Esophagus (tissue), 2 donors: ENCODE results near the gene FBXL20. TPM values are rescaled to one million over a fixed set of nuclear protein-coding genes. Genes with fewer than 3 reads are reported as not detected.
A peak's percentile ranks its signal among the peaks of the same experiment; 100 is the strongest.

Experiments
- H3K27ac ChIP-seq, 2 donors: one replicate each; pipeline ENCODE4 v1.5.1; 2013; ENCODE audit warnings: low read depth in 2 of 2, mild to moderate bottlenecking in 2 of 2, inconsistent platforms in 1 of 2, low read length in 1 of 2, moderate library complexity in 1 of 2
- H3K27me3 ChIP-seq, 2 donors: one replicate each; pipeline ENCODE4 v1.6.1; 2013; ENCODE audit warnings: low read length in 2 of 2, control low read depth in 1 of 2, mild to moderate bottlenecking in 1 of 2; ENCODE audit not compliant: insufficient read depth in 2 of 2, control insufficient read depth in 1 of 2
- H3K36me3 ChIP-seq, 2 donors: one replicate each; pipeline ENCODE4 v1.6.1; 2013; ENCODE audit warnings: low read length in 1 of 2; ENCODE audit not compliant: control insufficient read depth in 2 of 2, insufficient read depth in 2 of 2
- H3K4me1 ChIP-seq, 2 donors: one replicate each; pipeline ENCODE4 v1.6.1; 2013; ENCODE audit warnings: low read length in 1 of 2; ENCODE audit not compliant: control insufficient read depth in 2 of 2, insufficient read depth in 2 of 2
- H3K4me3 ChIP-seq, 2 donors: one replicate each; pipeline ENCODE4 v1.5.1; 2013; ENCODE audit warnings: low read length in 2 of 2, mild to moderate bottlenecking in 2 of 2, low read depth in 1 of 2, moderate library complexity in 1 of 2
- H3K9me3 ChIP-seq, 2 donors: one replicate each; pipeline ENCODE4 v1.6.1; 2013; ENCODE audit warnings: mild to moderate bottlenecking in 2 of 2, low read depth in 1 of 2, low read length in 1 of 2, moderate library complexity in 1 of 2; ENCODE audit not compliant: control insufficient read depth in 2 of 2, insufficient read depth in 1 of 2
- WGBS, 2 donors: extraction: QIAGEN DNeasy Blood & Tissue Kit; methylation state at CpG; one replicate each; pipeline ENCODE4 v1.1.7; 2013; 5-methylcytosine and 5-hydroxymethylcytosine counted together
- polyA plus RNA-seq, 2 donors: library from polyadenylated mRNA; stranded (reverse); fragments of 200-250 nt; gene quantifications; one replicate each; pipeline ENCODE4 v1.2.3, GENCODE V29; 2013
- donor health status: healthy with polysubstance abuse.
- donor health status: Bipolar disorder and iron deficiency.

The FBXL20 gene
- polyA plus RNA-seq, 2 donors = 2.3 to 3.8 TPM

DNA sequence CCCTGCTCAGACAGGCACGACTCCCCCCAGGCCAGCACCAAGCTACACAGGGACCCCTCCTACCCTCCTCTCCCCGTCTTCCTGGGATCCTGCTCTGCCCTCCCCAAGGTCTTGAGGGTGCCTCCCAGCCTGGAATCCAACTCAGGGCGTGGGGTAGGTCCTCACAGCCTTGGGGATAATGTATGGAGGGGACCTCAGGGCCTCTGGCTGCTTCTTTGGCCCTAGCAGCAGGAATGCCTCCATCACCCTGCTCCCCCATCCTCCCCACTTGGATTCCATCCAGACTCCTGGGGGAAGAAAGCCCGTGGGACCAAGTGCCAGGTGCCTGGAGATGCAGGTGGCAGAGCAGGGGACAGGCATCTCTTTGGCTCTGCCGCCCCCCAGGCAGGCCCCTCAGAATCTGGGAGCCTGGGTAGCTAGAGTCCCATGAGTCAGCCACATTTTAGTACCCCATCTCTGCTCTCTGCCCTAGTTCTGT lies 164.9 kb downstream of the FBXL20 start:
- Histone ChIP-seq H3K4me1 (peaks cover 0 to 5% of the 10 kb centered on the region in 2 donors), H3K4me3 (no peak overlapping the region), H3K27ac (no peak overlapping the region), H3K9me3 (no peaks in the 10 kb centered on the region), H3K27me3 (no peaks in the 10 kb centered on the region), H3K36me3 (no peaks in the 10 kb centered on the region)
- 38 to 41% methylated on average over 5 of the region's 5 CpGs for WGBS, 2 donors

DNA sequence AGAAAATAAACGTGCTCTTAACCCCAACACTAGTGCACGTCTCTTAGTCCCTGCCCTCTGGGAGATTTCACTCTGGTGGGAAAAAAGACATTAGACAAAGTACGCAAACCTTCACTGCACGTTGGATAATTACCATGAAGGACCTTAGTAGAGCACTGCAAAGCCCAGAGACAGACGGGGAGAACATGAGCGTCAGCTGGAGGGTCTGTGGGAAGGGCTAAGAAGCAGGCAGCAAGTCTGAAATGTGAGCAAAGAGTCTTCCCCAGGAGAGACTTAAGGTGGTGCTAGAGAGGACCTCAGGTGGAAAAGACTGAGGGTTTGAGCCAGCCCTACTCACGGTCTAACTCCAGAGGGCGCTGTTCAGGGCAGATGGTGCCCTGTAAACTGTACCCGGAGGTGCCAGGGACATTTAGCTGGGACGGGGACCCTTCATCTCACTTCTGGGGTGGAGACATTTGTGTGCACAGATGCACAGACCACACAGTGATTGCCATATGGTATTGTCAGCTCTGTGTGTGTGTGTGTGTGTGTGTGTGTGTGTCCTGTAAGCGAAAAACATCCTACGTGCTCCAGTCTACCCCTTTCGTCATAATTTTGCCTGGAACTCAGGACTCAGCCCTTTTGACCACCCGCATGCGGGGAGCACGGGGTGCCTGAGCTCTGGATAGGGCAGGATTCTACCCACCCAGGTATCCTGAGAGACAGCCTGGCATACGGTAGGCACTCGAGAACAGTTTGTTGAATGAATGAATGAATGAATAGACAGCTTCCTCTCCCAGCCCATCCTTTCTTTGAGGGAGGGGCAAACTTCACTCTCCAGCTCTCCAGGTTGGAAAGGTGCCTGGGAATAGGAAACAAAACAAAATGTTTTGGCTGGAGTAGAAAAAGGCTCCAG lies 165.6 kb downstream of the FBXL20 start:
- H3K9me3 ChIP-seq = no peaks in the 10 kb centered on the region
- peaks cover 0 to 5% of the 10 kb centered on the region in 2 donors for H3K4me1 ChIP-seq
- H3K4me3 ChIP-seq = no peak overlapping the region
- no peaks in the 10 kb centered on the region for H3K36me3 ChIP-seq
- 25 to 31% methylated on average over 18 of the region's 18 CpGs for WGBS, 2 donors
- no peaks in the 10 kb centered on the region for H3K27me3 ChIP-seq
- no peak overlapping the region for H3K27ac ChIP-seq

DNA sequence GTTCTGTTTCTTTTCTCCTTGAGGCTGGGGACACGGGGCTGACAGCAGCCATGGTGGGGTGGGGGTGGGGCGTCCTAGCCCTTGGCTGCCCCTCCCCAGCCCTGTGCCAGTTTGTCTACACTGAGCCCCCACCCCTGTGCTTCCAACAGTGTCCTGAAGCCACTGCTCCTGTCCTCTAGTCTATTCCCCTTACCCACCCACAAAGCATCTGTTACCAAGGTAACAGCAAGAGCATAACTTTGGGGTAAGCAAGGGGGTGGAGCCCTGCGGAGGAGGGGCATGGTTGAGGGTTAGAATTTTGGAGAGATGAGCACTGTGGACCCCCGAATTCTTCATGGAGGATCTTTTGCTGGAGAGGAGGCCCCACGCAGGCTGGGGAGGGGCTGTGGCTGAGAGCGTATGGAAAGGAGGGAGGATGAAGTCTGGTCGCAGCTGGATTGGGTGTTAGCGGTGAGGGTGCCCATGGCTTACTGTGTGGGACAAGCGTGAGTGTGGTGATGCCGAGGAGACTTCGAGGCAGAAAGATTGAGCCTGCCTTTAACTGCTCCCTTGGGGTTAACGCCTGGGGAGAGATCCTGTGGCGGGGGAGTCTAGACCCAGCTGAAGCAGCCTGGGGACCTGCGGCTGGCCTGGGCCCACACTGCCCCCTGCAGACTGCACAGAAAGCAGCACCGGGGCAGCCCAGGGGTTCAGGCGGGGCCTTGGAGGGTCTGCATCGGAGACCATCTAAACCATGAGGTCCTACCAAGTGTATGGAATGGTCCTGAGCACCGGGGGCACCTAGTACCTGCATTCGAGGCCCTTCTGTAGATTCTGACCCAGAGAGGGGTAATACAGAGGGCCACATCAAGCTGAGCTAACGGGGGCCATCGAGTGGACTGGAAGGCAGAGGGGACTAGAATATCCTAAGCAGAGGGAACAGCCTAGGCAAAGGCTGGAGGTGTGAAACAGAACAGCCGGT lies 169.6 kb downstream of the FBXL20 start:
- H3K27me3 ChIP-seq = no peaks in the 10 kb centered on the region
- peaks cover 0 to 2% of the 10 kb centered on the region in 2 donors for H3K4me1 ChIP-seq
- no peak overlapping the region for H3K4me3 ChIP-seq
- H3K9me3 ChIP-seq = no peaks in the 10 kb centered on the region
- 11 to 12% methylated on average over 22 of the region's 22 CpGs for WGBS, 2 donors
- no peak overlapping the region for H3K27ac ChIP-seq
- H3K36me3 ChIP-seq = no peaks in the 10 kb centered on the region

DNA sequence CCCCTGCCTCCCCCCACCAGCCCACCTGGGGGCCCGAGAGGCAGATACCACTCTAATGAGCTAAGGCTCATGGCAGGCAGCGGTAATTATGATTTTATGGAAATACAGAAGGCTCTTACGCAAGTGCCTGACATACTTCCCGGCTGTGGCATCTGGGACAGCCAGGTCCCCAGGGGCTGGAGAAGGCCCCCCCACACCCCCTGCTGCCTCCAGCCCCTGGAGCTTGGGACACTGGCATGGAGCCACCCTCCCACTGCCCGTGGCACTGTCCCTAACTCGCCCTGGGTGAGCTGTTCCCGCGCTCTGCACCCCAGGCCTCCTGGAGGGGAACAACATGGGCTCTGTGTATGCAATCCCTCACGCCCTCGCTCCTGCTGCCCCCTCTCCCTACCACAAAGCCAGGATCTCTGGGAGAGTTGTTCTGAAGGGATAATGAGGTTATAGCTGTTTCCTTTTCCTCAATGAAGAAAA lies 170.3 kb downstream of the FBXL20 start:
- Histone ChIP-seq H3K27ac (no peak overlapping the region), H3K4me3 (no peak overlapping the region)

DNA sequence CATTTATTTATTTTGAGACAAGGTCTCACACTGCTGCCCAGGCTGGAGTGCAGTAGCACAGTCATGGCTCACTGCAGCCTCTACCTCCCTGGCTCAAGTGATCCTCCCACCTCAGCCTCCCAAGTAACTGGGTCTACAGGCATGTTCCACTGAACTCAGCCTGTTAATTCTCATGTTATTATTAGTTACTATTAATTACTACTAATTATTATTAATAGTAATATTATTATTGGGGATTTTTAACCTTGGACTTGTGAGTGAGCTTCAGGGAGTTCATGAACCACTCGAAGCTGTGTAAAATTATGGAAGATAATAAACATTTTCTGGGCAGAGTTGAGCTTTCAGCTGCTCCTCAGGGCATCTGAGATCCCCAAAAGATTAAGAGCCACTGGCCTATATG lies 171.1 kb downstream of the FBXL20 start:
- H3K27me3 ChIP-seq = peaks cover 0 to 6% of the 10 kb centered on the region in 2 donors
- H3K27ac ChIP-seq = no peak overlapping the region
- 55 to 78% methylated on average over 1 of the region's 1 CpG for WGBS, 2 donors
- H3K9me3 ChIP-seq = no peaks in the 10 kb centered on the region
- peaks cover 3% of the 10 kb centered on the region in 2 donors for H3K4me1 ChIP-seq
- H3K4me3 ChIP-seq = no peak overlapping the region
- H3K36me3 ChIP-seq = no peaks in the 10 kb centered on the region

More for the DNA sequence above, 170.3 kb downstream of the FBXL20 start:
- Histone ChIP-seq H3K9me3 (no peaks in the 10 kb centered on the region), H3K36me3 (no peaks in the 10 kb centered on the region), H3K27me3 (no peaks in the 10 kb centered on the region), H3K4me1 (peaks cover 0 to 2% of the 10 kb centered on the region in 2 donors)
- 30 to 52% methylated on average over 10 of the region's 10 CpGs for WGBS, 2 donors

DNA sequence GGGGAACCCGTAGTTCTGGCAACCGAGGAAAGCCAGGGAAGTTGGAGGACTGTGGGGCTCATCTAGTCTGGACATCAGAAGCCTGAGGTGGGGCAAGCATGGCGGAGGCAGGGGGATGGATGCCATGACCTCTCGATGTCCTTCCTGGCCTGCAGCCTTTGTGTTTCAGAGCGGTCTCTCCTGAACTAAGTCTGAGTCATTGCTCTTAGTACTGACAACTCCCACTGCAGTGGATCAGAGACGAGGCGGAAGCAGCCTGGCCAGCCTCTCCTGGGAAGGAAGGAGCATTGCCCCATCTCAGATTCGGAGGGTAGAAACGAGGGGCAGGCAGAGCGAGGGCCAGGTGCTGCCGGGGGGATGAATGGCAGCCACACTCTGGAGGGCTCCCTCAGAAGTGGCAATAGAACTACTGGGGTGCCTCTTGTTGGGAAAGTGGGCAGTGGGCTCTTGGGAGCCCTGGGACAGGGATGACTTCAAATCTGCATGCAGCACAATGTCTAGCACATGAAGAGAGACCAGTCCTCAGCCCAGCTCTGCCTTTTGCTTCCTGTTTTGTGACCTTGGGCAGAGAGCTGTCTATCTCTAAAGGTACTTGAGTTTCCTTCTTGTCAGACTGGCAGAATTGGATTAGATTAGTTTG lies 172.0 kb downstream of the FBXL20 start:
- H3K9me3 ChIP-seq = no peaks in the 10 kb centered on the region
- H3K27ac ChIP-seq = peak overlapping the region in 1 of 2 donors; percentile 51
- peaks cover 0 to 11% of the 10 kb centered on the region in 2 donors for H3K27me3 ChIP-seq
- 63 to 66% methylated on average over 11 of the region's 11 CpGs for WGBS, 2 donors
- no peaks in the 10 kb centered on the region for H3K36me3 ChIP-seq
- peaks cover 6 to 8% of the 10 kb centered on the region in 2 donors for H3K4me1 ChIP-seq
- H3K4me3 ChIP-seq = no peak overlapping the region

DNA sequence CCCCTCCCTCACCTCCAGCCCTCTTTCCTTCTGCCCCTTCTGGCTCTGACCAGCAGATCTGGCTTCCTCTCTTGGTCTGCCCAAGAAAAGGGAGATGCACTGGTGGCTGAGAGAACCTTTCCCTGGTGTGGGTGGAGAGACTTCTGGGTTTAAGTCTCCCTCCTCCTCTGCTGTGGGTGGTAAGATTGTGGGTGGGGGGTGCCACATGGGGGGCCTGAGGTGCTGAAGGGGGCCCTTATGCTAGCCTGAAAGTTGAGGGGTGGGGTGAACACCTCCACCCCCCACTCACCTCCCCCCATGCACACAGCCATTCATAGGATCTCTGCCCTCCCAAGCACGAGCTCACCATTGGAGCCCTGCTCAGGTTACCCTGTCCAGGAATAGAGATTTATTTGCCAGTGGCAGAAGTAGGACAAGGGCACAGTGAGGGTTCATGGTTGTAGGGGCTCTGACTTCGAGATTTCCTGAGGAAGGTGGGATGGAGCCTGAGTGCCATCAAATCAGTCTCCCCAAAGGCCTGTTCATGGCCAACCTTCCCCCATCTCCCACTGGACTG lies 174.0 kb downstream of the FBXL20 start:
- WGBS, 2 donors = 60 to 63% methylated on average over 2 of the region's 2 CpGs
- Histone ChIP-seq H3K27me3 (peaks cover 0 to 11% of the 10 kb centered on the region in 2 donors), H3K27ac (no peak overlapping the region), H3K9me3 (no peaks in the 10 kb centered on the region), H3K4me1 (peaks cover 6 to 8% of the 10 kb centered on the region in 2 donors), H3K4me3 (no peak overlapping the region), H3K36me3 (no peaks in the 10 kb centered on the region)

DNA sequence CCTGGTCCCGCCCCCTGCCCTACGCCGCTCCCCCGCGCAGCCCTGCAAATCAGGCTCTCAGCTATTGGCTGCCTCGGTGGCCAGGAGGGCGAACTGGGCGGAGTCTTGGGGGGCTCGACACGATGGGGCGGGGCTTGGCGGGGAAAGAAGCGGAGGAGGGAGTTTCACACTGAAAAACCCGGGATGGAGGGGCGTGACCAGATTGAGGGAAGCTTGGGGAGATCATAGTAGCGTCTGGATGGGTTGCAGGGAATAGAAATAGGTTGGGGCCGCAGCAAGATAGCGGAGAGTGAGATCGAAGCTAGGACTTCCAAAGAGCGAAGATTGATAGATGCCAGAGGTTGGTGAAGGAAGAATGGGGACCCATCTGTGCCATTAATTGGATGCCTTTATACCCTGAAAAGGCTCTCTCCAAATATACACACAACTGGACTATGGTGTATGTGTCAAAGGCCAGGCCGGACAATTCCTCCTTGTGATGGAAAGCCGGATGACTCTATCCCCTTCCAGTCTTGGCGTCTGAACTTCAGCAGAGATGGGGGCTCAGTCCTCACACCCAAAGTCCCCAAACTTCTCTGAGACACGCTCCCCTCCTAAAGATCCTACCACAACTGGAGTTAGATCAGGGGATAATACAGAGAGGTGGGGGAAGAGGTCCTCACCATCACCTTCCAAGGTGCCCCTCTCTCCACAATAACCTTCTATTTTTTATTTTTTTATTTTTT lies 175.3 kb downstream of the FBXL20 start:
- peak overlapping the region in 1 of 2 donors; percentile 25 for H3K4me3 ChIP-seq
- H3K27me3 ChIP-seq = peaks cover 0 to 11% of the 10 kb centered on the region in 2 donors

More for the DNA sequence above, 175.3 kb downstream of the FBXL20 start:
- Histone ChIP-seq H3K36me3 (no peaks in the 10 kb centered on the region), H3K27ac (no peak overlapping the region), H3K4me1 (peaks cover 6% of the 10 kb centered on the region in 2 donors), H3K9me3 (no peaks in the 10 kb centered on the region)
- 14 to 15% methylated on average over 24 of the region's 24 CpGs for WGBS, 2 donors
